ENCODE data around the gene GTF3C5.

GTF3C5 gene

DNA sequence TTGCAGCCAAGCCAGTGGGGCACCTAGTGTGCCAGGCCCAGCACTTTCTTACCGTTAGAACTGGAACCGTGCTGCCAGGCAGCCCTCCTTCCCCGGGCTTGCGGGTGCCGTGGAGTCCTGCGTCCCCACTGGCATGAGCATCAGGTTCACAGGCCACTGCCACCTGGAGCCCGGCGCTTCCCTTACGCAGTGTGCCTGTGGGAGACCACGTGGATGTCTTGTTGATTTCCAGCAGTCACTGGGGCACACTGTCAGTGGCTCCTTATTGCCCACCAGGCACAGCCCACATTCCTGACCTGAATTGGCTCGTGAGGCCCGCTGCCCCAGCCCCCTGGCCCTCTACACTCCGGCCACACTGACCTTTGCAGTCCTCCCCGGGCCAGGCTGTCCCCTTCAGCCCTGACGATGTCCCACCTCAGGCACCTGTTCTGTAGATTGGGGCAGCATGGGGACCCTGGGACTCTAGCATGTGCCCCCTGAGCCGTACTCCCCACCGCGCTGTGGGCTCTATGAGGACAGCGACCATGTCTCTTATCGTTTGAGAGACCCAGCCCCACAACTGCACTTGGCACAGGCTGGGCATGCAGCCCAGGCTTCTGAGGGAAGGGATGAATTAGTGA lies 20.6 kb downstream of the GTF3C5 start:
- TF ChIP-seq, protein P1, sequence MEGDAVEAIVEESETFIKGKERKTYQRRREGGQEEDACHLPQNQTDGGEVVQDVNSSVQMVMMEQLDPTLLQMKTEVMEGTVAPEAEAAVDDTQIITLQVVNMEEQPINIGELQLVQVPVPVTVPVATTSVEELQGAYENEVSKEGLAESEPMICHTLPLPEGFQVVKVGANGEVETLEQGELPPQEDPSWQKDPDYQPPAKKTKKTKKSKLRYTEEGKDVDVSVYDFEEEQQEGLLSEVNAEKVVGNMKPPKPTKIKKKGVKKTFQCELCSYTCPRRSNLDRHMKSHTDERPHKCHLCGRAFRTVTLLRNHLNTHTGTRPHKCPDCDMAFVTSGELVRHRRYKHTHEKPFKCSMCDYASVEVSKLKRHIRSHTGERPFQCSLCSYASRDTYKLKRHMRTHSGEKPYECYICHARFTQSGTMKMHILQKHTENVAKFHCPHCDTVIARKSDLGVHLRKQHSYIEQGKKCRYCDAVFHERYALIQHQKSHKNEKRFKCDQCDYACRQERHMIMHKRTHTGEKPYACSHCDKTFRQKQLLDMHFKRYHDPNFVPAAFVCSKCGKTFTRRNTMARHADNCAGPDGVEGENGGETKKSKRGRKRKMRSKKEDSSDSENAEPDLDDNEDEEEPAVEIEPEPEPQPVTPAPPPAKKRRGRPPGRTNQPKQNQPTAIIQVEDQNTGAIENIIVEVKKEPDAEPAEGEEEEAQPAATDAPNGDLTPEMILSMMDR (IDR thresholded peaks at IDR 0.05): no peak

DNA sequence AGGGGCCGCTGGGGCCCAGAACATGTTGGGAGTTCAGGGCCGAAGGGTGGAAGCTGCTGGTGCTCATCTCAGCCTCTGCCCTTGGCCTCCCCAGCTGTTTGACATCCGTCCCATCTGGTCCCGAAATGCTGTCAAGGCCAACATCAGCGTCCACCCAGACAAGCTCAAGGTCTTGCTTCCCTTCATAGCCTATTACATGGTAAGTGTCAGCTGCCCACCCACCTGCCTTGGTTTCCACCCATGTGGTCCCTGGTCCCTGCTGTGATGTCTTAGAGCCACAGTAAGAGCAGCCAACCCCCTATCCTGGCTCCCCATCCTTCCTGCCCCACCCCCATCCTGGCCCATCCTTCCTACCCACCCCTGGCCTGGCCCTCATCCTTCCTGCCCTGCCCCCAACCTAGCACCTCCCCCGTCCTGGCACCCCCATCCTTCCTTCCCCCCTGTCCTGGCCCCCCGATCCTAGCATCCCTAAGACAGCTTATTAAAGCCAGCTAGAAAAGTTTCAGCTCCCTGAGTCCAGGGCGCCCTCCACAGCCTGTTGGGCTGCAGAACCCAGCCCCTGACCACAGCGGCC lies 21.3 kb downstream of the GTF3C5 start:
- TF ChIP-seq, protein P1 (IDR thresholded peaks at IDR 0.05): no peak

DNA sequence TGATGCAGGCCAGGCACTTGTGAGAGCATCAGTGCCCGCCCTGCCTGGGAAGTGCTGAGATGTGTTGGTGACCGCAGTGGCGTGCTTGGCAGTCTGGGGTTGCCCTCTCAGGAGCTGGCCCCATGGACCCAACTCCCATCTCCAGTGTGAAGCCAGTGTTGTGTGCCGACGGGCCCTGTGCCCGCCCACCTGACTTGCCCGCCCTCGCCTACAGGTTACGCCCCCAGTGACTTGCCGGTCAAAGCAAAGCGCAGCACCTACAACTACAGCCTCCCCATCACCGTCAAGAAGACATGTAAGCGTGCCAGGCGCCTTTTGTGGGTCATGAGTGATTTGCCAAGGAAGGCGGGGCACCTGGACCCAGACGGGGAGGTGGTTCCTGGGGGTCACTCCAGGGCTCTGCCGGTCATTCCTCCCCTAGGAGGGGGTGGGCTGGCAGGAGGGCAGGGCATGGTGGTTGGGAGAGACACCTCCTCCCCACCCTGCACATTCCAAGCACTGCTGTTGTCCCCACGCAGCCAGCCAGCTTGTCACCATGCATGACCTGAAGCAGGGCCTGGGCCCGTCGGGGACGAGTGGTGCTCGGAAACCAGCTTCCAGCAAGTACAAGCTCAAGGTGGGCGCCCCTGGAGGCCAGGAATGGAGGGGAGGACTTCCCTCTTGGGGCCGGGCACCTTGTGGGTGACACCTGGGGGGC lies 23.5 kb downstream of the GTF3C5 start:
- TF ChIP-seq, protein P1 (IDR thresholded peaks at IDR 0.05): no peak

DNA sequence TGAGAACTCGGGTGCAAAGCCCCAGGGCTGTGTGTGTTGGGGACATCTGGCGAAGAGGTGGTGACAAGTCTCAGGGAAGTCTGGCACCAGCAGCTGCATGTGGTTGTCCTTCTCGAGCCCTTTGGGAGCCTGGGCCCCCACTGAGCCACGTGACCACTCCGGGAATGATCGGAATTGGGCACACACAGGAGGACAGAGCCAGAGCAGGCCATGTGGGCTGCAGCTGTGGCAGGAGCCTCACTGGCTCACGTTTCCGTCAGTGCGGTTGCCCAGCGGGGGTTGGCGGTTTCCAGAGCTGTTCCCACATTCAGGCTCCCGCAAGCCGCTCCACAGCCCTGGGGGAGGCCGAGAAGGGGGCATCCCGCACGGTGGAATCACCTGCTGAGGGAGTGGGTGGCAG lies 24.2 kb downstream of the GTF3C5 start:
- TF ChIP-seq, protein P1 (IDR thresholded peaks at IDR 0.05): no peak

DNA sequence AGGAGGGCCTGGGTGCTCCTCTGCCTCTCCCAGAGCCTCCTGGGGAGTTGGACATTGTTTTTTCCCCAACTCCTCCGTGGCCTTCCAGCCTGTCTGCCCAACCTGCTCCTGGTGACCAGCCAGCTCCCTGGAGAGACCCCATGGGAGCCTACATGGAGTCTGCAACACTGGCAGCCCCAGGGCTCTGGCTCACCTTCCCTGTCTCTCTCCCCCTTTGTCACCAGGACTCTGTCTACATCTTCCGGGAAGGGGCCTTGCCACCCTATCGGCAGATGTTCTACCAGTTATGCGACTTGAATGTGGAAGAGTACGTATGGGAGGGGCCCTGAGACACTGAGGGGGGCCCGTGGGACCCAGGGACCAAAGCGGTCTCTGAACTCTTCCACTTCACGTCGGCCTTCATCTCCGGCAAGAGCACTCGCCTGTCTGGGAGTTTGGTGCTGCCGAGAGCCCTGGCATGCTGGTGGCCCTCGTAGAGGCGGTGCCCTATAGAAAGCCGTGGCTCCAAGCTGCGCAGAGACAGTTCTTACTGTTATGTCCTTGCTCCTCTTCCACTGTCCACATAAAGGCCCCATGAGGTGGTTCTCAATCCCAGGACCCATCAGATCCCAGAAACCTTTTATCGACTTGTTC lies 25.1 kb downstream of the GTF3C5 start:
- TF ChIP-seq, protein P1 (IDR thresholded peaks at IDR 0.05): no peak

DNA sequence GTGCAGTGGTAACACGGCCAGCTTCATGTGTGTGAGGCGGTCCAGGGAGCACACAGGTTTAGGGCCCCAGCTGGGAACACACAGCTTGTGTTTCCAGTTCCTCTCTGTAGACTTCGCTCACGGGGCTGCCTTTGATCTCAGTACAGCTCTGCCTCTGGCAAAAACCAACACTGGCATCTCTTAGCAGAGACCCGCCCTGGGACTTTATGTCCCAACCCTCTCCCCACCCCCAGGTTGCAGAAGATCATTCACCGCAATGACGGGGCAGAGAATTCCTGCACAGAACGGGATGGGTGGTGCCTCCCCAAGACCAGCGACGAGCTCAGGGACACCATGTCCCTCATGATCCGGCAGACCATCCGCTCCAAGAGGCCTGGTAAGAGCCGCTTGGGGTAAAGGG lies 25.7 kb downstream of the GTF3C5 start:
- TF ChIP-seq, protein P1 (IDR thresholded peaks at IDR 0.05): no peak

DNA sequence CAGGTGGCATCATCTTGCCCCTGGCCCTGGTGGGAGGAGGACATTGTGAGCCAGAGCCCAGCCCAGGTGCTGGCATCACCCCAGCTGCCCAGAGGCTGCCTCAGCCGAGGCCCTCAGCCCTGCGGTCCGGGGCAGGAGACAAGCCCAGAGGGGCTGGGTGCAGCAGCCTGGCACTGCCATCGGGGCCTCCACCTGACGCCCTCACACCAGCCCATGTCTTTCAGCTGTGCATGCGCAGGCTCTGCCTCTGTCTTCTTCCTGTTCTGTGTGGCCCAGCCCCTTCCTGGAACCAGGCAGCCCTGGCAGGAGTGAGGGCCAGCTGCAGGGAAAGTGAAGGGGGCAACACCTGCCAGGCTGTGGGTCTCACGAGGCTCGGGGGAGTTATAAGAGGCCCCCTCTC lies 26.2 kb downstream of the GTF3C5 start:
- TF ChIP-seq, protein P1 (IDR thresholded peaks at IDR 0.05): no peak
